LoVo (cell line): ENCODE measurements around the gene EHD1.
"Not testable (repeated sequence)": the region's sequence is repeated elsewhere in the genome, so short reads cannot be mapped to it uniquely, and the experiment has no call there.

Source experiments
- DNase-seq: peaks from one replicate; pipeline ENCODE4 v3.0.0-alpha.2; 2016; ENCODE audit warnings: low spot score

EHD1 gene

DNA sequence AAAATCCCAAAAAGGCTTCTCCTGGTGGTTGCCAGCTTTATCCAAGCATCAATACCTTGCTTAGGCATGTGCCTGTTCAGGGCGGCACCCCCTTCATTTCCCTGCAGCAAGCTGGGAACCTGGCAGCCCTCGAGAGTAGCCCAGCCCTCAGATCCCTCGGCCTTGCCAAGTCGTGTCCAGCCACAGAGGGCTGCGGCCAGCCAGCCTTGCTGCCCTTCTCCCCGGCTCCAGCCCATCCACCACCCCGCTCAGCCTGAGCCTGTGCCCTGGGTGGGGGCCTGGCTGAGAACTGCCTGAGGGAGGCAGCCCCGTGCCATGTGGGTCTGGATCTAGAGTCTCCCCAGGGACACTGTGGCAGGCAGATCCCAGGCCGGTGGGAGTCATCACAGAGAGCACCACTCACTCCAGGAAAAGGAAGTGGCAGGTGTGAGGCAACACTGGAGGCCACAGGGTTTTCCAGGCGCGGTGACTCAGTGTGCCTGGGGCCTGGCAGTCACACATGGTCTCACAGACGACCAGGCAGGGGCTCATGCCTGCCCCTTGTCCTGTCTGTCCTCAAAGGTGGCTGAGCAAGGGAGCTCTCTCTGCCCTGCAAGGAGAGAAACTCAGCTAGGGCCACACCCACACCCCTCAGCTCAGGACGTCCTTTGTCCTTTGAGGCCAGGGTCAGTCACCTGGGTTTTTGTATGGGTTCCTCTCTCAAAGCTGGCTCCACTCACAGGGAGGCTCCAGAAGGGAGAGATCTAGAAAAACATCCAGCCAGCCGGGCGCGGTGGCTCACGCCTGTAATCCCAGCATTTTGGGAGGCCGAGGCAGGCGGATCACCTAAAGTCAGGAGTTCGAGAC lies 21.8 kb downstream of the EHD1 start:
- DNase-seq, result peak; percentile 89

DNA sequence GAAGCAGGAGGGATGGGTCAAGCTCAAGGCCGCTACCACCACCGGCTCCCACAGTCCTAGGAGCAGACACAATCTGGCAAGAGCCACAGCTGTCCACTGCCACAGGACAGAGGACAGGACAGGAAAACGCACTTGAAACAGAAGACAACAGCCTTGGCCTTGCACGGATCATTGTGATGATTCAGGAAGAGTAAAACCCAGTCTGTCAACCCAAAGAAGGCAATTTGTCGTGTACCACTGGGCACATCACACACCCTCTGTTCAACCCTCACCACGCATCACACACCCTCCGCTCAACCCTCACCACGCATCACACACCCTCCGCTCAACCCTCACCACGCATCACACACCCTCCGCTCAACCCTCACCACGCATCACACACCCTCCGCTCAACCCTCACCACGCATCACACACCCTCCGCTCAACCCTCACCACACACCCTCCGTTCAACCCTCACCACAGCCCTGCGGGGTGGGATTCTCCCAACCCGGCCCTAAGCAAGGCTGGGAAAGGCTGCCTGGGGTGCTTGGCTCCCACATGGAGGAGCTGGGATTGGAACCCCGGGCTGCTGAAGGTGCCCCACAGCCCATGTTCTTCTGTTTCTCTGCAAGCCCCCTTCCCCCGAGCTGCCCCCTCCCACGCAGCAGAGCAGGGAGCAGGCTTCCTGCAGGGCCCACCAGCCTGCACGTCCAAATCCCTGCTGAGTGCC lies 22.7 kb downstream of the EHD1 start:
- DNase-seq, result no peak

GRCh38 chr11:64854534-64855502 lies 23.6 kb downstream of the EHD1 start:
- DNase-seq, result peak; percentile 95

GRCh38 chr11:64854157-64854533 lies 24.3 kb downstream of the EHD1 start:
- no peak for DNase-seq

DNA sequence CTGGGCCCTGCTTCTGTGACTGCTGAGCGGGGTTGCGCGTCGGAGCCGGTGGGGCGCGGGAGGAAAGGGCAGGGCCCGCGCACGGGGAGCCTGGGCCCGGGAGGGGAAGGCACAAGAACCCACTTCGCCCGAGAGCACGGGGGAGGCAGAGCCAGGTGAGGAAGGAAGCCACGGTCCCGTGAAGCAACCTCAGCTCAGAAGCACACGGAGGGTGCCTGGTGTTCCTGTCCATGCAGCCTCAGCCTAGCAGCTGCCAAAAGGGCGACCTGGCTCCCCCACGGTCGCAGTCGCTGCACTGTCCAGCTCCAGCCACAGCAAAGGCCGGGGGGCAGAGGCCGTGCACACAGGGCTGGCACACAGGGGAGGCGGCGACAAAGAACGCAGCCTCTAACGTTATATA lies 24.7 kb downstream of the EHD1 start:
- DNase-seq, result no peak

GRCh38 chr11:64852804-64853509 lies 25.5 kb downstream of the EHD1 start:
- DNase-seq, result no peak

- DNase-seq, result no peak
Measured at GRCh38 chr11:64851831-64852351, 26.5 kb downstream of the EHD1 start.

- DNase-seq, result no peak
Measured at GRCh38 chr11:64850979-64851567, 27.3 kb downstream of the EHD1 start.

DNA sequence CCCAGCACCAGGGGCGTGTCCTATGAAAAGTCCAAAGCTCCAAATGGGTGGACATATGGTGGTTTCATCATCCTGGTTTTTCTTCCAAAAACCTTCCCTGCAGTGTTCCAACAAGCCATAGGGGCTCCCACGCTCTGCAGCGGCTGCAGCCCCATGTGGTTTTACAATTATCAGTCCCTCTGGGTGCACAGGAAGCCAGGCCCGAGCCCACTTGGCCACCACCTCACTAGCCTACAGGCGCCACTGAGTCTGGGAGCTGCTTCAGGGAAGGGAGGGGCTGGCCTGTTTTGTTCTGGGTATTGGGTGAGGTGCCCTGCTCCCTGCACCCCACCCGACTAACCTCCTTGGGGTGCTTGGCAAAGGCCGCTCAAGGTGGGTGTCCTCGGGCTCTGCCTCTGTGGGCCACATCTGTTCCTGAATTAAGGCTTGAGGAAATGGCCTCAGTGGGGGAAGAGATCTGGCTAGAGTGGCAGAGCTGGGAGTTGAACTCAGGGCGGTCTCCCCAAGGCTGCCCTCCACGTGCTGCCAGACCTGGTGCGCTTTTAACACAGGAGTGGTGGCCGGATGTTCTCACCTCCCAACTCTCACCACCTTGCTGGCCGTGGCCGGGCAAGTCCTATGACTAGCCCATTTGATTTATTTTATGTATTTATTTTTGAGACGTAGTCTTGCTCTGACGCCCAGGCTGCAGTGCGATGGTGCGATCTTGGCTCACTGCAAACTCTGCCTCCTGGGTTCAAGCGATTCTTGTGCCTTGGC lies 28.6 kb downstream of the EHD1 start:
- DNase-seq, result no peak

GRCh38 chr11:64848826-64849597 lies 29.4 kb downstream of the EHD1 start:
- peak; percentile 27 for DNase-seq

DNA sequence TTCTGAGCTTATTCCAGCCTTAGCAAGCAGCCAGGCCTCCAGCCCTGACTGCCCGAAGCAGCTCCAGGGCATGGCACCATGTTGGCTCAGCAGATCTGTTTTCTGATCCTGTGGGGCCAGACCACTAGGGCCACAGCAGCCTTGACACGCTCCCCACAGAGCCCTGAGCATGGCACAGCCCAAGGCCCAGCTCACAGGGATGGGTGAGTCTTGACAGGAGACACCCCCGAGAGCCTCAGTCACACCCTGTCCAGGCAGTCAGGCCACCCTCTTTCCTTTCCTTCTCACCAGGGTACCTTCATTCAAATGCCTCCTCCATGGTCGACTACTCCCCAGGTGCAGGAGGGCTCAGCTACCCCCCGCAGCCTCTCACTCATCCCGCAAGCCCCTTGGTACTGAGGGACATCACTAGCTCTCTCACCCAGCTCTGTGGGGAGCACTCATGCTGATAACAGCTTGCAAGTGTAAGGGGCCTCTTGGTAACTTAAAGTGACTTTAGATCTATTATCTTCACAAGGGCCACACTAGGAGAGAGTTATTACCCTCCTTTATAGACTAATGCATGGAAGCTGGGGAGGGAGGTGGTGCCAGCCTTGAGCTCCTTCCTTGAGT lies 30.1 kb downstream of the EHD1 start:
- DNase-seq, result no peak

- DNase-seq, result peak; percentile 90
Measured at GRCh38 chr11:64846998-64847666, 31.3 kb downstream of the EHD1 start.

- DNase-seq, result not testable (repeated sequence)
Measured at GRCh38 chr11:64845776-64846129, 32.7 kb downstream of the EHD1 start.

- no peak for DNase-seq
Measured at GRCh38 chr11:64845129-64845775, 33.2 kb downstream of the EHD1 start.

DNA sequence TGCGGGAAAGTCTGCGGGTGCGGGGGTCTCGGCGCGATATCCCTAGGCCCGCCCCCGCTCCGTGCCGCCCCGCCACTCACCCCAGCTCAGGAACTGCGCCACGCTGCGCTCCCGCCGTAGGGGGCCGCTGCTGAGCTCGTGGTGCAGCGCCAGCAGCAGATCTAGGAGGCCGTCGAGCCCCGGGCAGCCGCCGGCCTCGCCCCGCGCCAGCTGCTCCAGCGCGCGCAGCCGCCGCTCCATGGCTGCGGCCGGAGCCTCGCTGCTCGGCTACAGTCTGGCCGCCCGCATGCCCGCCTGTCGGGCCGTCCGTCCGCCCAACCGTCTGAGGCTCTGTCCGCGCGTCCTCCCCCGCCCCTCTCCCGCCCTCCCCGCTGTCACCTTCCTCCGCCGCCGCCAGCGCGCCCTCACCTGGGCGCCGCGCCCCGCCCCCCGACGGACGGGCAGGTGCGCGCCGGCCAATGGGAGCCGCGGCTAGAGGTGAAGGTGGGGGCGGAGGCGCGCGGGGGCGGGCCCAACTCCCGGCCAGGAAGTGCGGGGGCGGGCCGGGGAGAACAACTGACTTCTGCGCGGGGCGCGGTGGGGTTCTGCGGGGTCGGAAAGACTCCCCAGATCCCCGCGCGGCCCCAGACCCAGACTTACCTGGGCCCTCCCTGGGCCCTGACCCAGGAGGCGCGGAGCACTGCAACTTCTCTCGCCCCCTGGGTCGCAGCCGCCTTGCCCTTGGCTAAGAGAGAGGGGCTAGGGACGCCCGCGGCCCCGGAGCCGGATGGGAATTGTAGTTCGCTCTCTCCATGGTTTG lies 33.9 kb downstream of the EHD1 start, which contains the start of gene CDC42BPG:
CDC42BPG (minus strand) TSS at position 324 of the 799 bp plus-strand sequence; CDS start at position 240, 84 bp downstream.
- DNase-seq, result peak; percentile 83

GRCh38 chr11:64843686-64844329 lies 34.6 kb downstream of the EHD1 start:
- DNase-seq, result peak; percentile 5
